Renal pelvis (tissue), 4 donors: ENCODE results near the gene RNU2-63P. TPM values are rescaled to one million over a fixed set of nuclear protein-coding genes. Genes with fewer than 3 reads are reported as not detected.
"Not testable (repeated sequence)": the region's sequence is repeated elsewhere in the genome, so short reads cannot be mapped to it uniquely, and the experiment has no call there.

Experiments used
- DNase-seq: peaks from one replicate; pipeline ENCODE4 v3.0.0-alpha.2; 2013
- polyA plus RNA-seq, 3 donors: library from polyadenylated mRNA; unstranded; fragments of 120-200 nt; gene quantifications; one replicate each; pipeline ENCODE4 v1.2.1, GENCODE V29; 2013; ENCODE audit not compliant: insufficient read length in 3 of 3

RNU2-63P gene
- polyA plus RNA-seq, 3 donors = not detected

GRCh38 chr2:87987473-87987872 lies 28.9 kb downstream of the RNU2-63P start:
- not testable (repeated sequence) for DNase-seq

- not testable (repeated sequence) for DNase-seq
Observed at GRCh38 chr2:87985902-87986301, 30.4 kb downstream of the RNU2-63P start.

GRCh38 chr2:87981182-87981581 lies 35.2 kb downstream of the RNU2-63P start:
- DNase-seq = not testable (repeated sequence)

- not testable (repeated sequence) for DNase-seq
Observed at GRCh38 chr2:87972385-87972784, 44.0 kb downstream of the RNU2-63P start.

Other genes starting within 250 kb of the RNU2-63P start
- 1 to 10 TPM in 2 of 3 donors, under 1 TPM in 1; 0.61 to 5.8 (median 2.6) TPM for gene RGPD2, start 190.8 kb downstream of the RNU2-63P start, polyA plus RNA-seq
- 10 to 100 TPM; 49.5 to 57.0 (median 50.7) TPM for gene KRCC1, start 39.2 kb upstream of the RNU2-63P start, polyA plus RNA-seq
- gene SMYD1, start 51.3 kb upstream of the RNU2-63P start, polyA plus RNA-seq = under 1 TPM in 2 of 3 donors, not detected in 1; 0.10 to 0.13 TPM
- gene FABP1, start 111.5 kb upstream of the RNU2-63P start, polyA plus RNA-seq = 10 to 100 TPM; 18.5 to 36.0 (median 25.2) TPM
- 10 to 100 TPM; 21.7 to 71.2 (median 33.1) TPM for gene THNSL2, start 153.8 kb upstream of the RNU2-63P start, polyA plus RNA-seq